PC-9 (cell line): Measurements from ENCODE around the gene POMT2. TPM values are rescaled to one million over a fixed set of nuclear protein-coding genes. Genes with fewer than 3 reads are reported as not detected.
"Not testable (repeated sequence)": the region's sequence is repeated elsewhere in the genome, so short reads cannot be mapped to it uniquely, and the experiment has no call there.

ENCODE experiments used
- BruUV-seq: library from RNA; stranded (reverse); fragments of 400-500 nt; replicated peaks from 2 replicates; lab custom pipeline; 2021; lab: Mats Ljungman, UMichigan
- CTCF ChIA-PET: fragments of 300-600 bp; sonication (Branson Sonifier 250); formaldehyde crosslinking; loops from one replicate; lab custom pipeline; 2022; ENCODE audit warnings: antibody characterized with exemption; lab: Charles Lee
- POLR2A ChIA-PET: fragments of 300-600 bp; sonication (Branson Sonifier 250); formaldehyde crosslinking; loops from one replicate; lab custom pipeline; 2022; ENCODE audit warnings: antibody characterized with exemption; ENCODE audit not compliant: unreplicated experiment; lab: Charles Lee
- DNase-seq, 2 experiments: peaks; one replicate each; pipeline versions ENCODE4 v3.0.0 to v3.0.0-alpha.2; 2015 to 2022; ENCODE audit warnings: mixed read lengths in 1 of 2
- H2AFZ ChIP-seq: fragments of 200-600 bp; sonication (generic); 2 replicates; pipeline ENCODE4 v1.8.1; 2017; ENCODE audit warnings: antibody characterized with exemption
- H3F3A ChIP-seq: fragments of 200-600 bp; sonication (generic); 2 replicates; pipeline ENCODE4 v1.8.1; 2017; ENCODE audit warnings: antibody characterized with exemption, mild to moderate bottlenecking, low read depth; ENCODE audit not compliant: insufficient read depth
- H3K27ac ChIP-seq: fragments of 200-600 bp; sonication (generic); 2 replicates; pipeline ENCODE4 v1.6.1; 2016; ENCODE audit warnings: mixed run types
- H3K27me3 ChIP-seq: fragments of 200-600 bp; sonication (generic); 2 replicates; pipeline ENCODE4 v1.6.1; 2016; ENCODE audit warnings: low read depth, mixed run types; ENCODE audit not compliant: insufficient read depth
- H3K36me3 ChIP-seq: fragments of 200-600 bp; sonication (generic); 2 replicates; pipeline ENCODE4 v1.6.1; 2016; ENCODE audit warnings: low read depth, mixed run types
- H3K4me1 ChIP-seq: fragments of 200-600 bp; sonication (generic); replicated peaks from 2 replicates; pipeline ENCODE4 v1.6.1; 2016; ENCODE audit warnings: mixed run types; ENCODE audit not compliant: insufficient read depth
- H3K4me2 ChIP-seq: fragments of 200-600 bp; sonication (generic); 2 replicates; pipeline ENCODE4 v1.6.1; 2017; ENCODE audit warnings: mixed run types
- H3K4me3 ChIP-seq: fragments of 200-600 bp; sonication (generic); 2 replicates; pipeline ENCODE4 v1.6.1; 2016; ENCODE audit warnings: mixed run types
- H3K79me2 ChIP-seq: fragments of 200-600 bp; sonication (generic); 2 replicates; pipeline ENCODE4 v1.6.1; 2017; ENCODE audit warnings: low read depth, mixed run types
- H3K9me2 ChIP-seq: fragments of 200-600 bp; sonication (generic); 2 replicates; pipeline ENCODE4 v1.8.1; 2017; ENCODE audit warnings: mild to moderate bottlenecking; ENCODE audit not compliant: insufficient read depth
- H3K9me3 ChIP-seq: fragments of 200-600 bp; sonication (generic); 2 replicates; pipeline ENCODE4 v1.8.1; 2016; ENCODE audit warnings: low read depth; ENCODE audit not compliant: insufficient read depth
- H4K20me1 ChIP-seq: fragments of 200-600 bp; sonication (generic); 2 replicates; pipeline ENCODE4 v1.8.1; 2017; ENCODE audit not compliant: insufficient read depth
- CTCF ChIP-seq: fragments of 200-600 bp; sonication (generic); conservative IDR thresholded peaks from 2 replicates; pipeline ENCODE4 v1.6.1; 2017; ENCODE audit warnings: mixed run types, antibody characterized with exemption, mild to moderate bottlenecking, moderate library complexity
- EZH2 ChIP-seq: fragments of 200-600 bp; sonication (generic); IDR thresholded peaks from 2 replicates; pipeline ENCODE4 v1.8.0; 2017; ENCODE audit warnings: antibody characterized with exemption, low read depth
- intact Hi-C: fragments of 100-400 bp; cut with micrococcal nuclease; formaldehyde crosslinking; loops from one replicate; pipeline ENCODE4 v1.10.0; 2022; ENCODE audit not compliant: unreplicated experiment
- total RNA-seq: library from RNA; stranded (reverse); gene quantifications from 2 replicates; pipeline ENCODE4 v1.2.3, GENCODE V29; 2021

Gene POMT2
- total RNA-seq, 1 experiment from 2014 or later: 96.5 TPM

GRCh38 chr14:77284066-77284465 is 36.6 kb downstream of the POMT2 start:
- no peak overlapping the region for H3K27ac ChIP-seq
- intact Hi-C loops: no loop called here
- no peaks in the 10 kb centered on the region for H3K9me2 ChIP-seq
- peaks cover 40% of the 10 kb centered on the region for H3K36me3 ChIP-seq
- H4K20me1 ChIP-seq: no peaks in the 10 kb centered on the region
- TF ChIP-seq EZH2: no peak
- H3K9me3 ChIP-seq: no peaks in the 10 kb centered on the region
- ChIA-PET POLR2A (no interaction called here), CTCF (no interaction called here)
- H3K79me2 ChIP-seq: no peaks in the 10 kb centered on the region
- no TSS peak for BruUV-seq
- H3K4me1 ChIP-seq: no peaks in the 10 kb centered on the region
- H3K27me3 ChIP-seq: no peaks in the 10 kb centered on the region
- no peak overlapping the region for H2AFZ ChIP-seq
- no peak overlapping the region for H3K4me2 ChIP-seq
- no peaks in the 10 kb centered on the region for H3F3A ChIP-seq
- no peak overlapping the region for H3K4me3 ChIP-seq
- no peak for DNase-seq

GRCh38 chr14:77281852-77282410 is 38.8 kb downstream of the POMT2 start:
- no peaks in the 10 kb centered on the region for H3K9me2 ChIP-seq
- POLR2A ChIA-PET: interaction anchor here (0.5 kb wide), 1 partner anchor 39 kb away, joined by 3 read pairs; the partner anchor contains the start of genes GSTZ1 and POMT2
- H3K4me3 ChIP-seq: no peak overlapping the region
- no peaks in the 10 kb centered on the region for H3K79me2 ChIP-seq
- DNase-seq: no peak
- no peak overlapping the region for H2AFZ ChIP-seq
- H3K27ac ChIP-seq: no peak overlapping the region
- TF ChIP-seq CTCF: no peak
- no peak for TF ChIP-seq EZH2
- no peaks in the 10 kb centered on the region for H3F3A ChIP-seq
- H4K20me1 ChIP-seq: no peaks in the 10 kb centered on the region
- no peaks in the 10 kb centered on the region for H3K9me3 ChIP-seq
- no peak overlapping the region for H3K4me2 ChIP-seq
- no TSS peak for BruUV-seq
- CTCF ChIA-PET: no interaction called here
- H3K27me3 ChIP-seq: no peaks in the 10 kb centered on the region
- peaks cover 35% of the 10 kb centered on the region for H3K36me3 ChIP-seq
- no peaks in the 10 kb centered on the region for H3K4me1 ChIP-seq
- intact Hi-C loops: no loop called here

GRCh38 chr14:77280921-77281320 is 39.8 kb downstream of the POMT2 start:
- H3K27ac ChIP-seq, BruUV-seq, H3K79me2 ChIP-seq, intact Hi-C loops, H3K9me3 ChIP-seq, H2AFZ ChIP-seq, H3K4me2 ChIP-seq, H3K4me3 ChIP-seq, H3F3A ChIP-seq, CTCF ChIA-PET, H3K27me3 ChIP-seq, DNase-seq, H3K9me2 ChIP-seq, H4K20me1 ChIP-seq, H3K4me1 ChIP-seq: not testable (repeated sequence)
- peaks cover 25% of the 10 kb centered on the region; the same call in 1 of the 2 replicates for H3K36me3 ChIP-seq
- POLR2A ChIA-PET: interaction anchor here (0.5 kb wide), 1 partner anchor 23 kb away, joined by 4 read pairs; no protein-coding TSS in a partner anchor

- H3K27me3 ChIP-seq: no peaks in the 10 kb centered on the region
- no TSS peak for BruUV-seq
- intact Hi-C loops: no loop called here
- H3K4me2 ChIP-seq: no peak overlapping the region
- no peaks in the 10 kb centered on the region for H3K4me1 ChIP-seq
- H3K9me2 ChIP-seq: no peaks in the 10 kb centered on the region
- H3F3A ChIP-seq: no peaks in the 10 kb centered on the region
- H2AFZ ChIP-seq: no peak overlapping the region
- TF ChIP-seq EZH2: no peak
- no peak for TF ChIP-seq CTCF
- no peak for DNase-seq
- ChIA-PET CTCF (no interaction called here), POLR2A (no interaction called here)
- no peaks in the 10 kb centered on the region for H4K20me1 ChIP-seq
- H3K36me3 ChIP-seq: peaks cover 19% of the 10 kb centered on the region; the same call in 1 of the 2 replicates
- H3K79me2 ChIP-seq: no peaks in the 10 kb centered on the region
- no peaks in the 10 kb centered on the region for H3K9me3 ChIP-seq
- no peak overlapping the region for H3K4me3 ChIP-seq
- H3K27ac ChIP-seq: no peak overlapping the region
Observed at GRCh38 chr14:77279719-77280118, 41.0 kb downstream of the POMT2 start.
